B cell (primary cell): Measurements from ENCODE around the gene CTNNA2.

Experiments used
- EZH2 ChIP-seq: IDR thresholded peaks from 2 replicates; pipeline ENCODE4 v1.6.1; 2012; ENCODE audit warnings: borderline replicate concordance, low read depth, mild to moderate bottlenecking, moderate library complexity, low read length; ENCODE audit not compliant: insufficient read depth, poor library complexity, severe bottlenecking
- TF ChIP-seq, protein P1 (sequence below): fragments of 200-600 bp; IDR thresholded peaks from one replicate; pipeline ENCODE4 v1.8.0; 2022; ENCODE audit warnings: antibody characterized with exemption, mild to moderate bottlenecking

DNA sequence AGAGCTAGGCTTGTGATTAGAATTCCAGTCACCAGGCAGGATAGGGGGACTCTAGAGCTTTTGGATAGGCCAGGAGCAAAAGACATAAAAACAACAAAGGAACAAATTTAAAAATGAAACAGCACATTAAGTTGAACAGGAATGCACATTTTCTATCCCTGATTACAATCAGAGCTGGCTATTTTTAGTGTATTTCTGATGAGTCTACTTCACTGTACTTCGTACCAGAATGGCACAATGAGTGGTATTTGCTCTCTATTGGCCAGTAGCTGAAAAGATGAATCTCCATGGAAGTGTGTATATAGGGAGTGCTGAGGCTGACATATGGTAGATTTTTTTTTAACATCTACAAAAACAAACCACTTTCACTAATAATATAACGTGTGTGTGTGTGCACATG is 825.9 kb downstream of the CTNNA2 start:
- TF ChIP-seq, protein P1, sequence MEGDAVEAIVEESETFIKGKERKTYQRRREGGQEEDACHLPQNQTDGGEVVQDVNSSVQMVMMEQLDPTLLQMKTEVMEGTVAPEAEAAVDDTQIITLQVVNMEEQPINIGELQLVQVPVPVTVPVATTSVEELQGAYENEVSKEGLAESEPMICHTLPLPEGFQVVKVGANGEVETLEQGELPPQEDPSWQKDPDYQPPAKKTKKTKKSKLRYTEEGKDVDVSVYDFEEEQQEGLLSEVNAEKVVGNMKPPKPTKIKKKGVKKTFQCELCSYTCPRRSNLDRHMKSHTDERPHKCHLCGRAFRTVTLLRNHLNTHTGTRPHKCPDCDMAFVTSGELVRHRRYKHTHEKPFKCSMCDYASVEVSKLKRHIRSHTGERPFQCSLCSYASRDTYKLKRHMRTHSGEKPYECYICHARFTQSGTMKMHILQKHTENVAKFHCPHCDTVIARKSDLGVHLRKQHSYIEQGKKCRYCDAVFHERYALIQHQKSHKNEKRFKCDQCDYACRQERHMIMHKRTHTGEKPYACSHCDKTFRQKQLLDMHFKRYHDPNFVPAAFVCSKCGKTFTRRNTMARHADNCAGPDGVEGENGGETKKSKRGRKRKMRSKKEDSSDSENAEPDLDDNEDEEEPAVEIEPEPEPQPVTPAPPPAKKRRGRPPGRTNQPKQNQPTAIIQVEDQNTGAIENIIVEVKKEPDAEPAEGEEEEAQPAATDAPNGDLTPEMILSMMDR: no peak
- TF ChIP-seq EZH2: no peak
